ENCODE measurements around the gene SMTN. TPM values are rescaled to one million over a fixed set of nuclear protein-coding genes. Genes with fewer than 3 reads are reported as not detected.
"Not testable (repeated sequence)": the region's sequence is repeated elsewhere in the genome, so short reads cannot be mapped to it uniquely, and the experiment has no call there.

Gene SMTN
- total RNA-seq, 1 donor from 2014 or later = 54.0 TPM

GRCh38 chr22:31095637-31096249 lies 14.6 kb downstream of the SMTN start:
- Mint-ChIP-seq H3K36me3 (peaks cover 6% of the 10 kb centered on the region), H3K27ac (no peak overlapping the region), H3K4me3 (no peak overlapping the region), H3K9me3 (no peaks in the 10 kb centered on the region), H3K27me3 (no peaks in the 10 kb centered on the region), H3K4me1 (ENCODE audit: unreplicated experiment) (no peaks in the 10 kb centered on the region)
- no peak for TF ChIP-seq CTCF (conservative IDR thresholded peaks at IDR 0.05)
- no peak for DNase-seq (ENCODE audit: extremely low spot score, unreplicated experiment)

DNA sequence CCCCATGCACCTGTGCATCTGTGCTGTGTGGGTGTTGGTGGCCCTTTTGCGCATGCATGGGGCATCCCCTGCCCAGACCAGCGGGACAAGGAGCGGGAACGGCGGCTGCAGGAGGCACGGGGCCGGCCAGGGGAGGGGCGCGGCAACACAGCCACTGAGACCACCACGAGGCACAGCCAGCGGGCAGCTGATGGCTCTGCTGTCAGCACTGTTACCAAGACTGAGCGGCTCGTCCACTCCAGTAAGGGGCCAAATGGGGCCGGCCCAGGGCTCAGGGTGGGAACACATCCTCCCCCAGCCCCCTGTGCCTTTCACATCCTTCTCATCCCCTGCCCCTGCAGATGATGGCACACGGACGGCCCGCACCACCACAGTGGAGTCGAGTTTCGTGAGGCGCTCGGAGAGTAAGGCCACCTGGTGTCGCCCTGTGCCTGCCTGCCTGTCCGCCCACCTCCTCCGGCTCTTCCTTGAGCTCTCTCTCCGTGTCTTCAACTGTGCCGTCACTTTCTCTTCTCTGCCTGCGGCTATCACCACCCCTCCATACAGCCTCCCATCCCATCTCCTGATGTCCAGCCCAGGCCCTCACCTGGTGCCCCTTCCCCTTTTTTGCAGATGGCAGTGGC lies 15.7 kb downstream of the SMTN start:
- Mint-ChIP-seq H3K27me3 (no peaks in the 10 kb centered on the region), H3K4me3 (no peak overlapping the region), H3K27ac (no peak overlapping the region), H3K4me1 (ENCODE audit: unreplicated experiment) (no peaks in the 10 kb centered on the region), H3K36me3 (peaks cover 6% of the 10 kb centered on the region), H3K9me3 (no peaks in the 10 kb centered on the region)
- DNase-seq (ENCODE audit: extremely low spot score, unreplicated experiment) = no peak
- no peak for TF ChIP-seq CTCF (conservative IDR thresholded peaks at IDR 0.05)

GRCh38 chr22:31097539-31097938 lies 16.4 kb downstream of the SMTN start:
- not testable (repeated sequence) for H3K9me3 Mint-ChIP-seq; H3K4me1 Mint-ChIP-seq (ENCODE audit: unreplicated experiment); H3K27me3 Mint-ChIP-seq; DNase-seq (ENCODE audit: extremely low spot score, unreplicated experiment); H3K36me3 Mint-ChIP-seq; H3K4me3 Mint-ChIP-seq; H3K27ac Mint-ChIP-seq

DNA sequence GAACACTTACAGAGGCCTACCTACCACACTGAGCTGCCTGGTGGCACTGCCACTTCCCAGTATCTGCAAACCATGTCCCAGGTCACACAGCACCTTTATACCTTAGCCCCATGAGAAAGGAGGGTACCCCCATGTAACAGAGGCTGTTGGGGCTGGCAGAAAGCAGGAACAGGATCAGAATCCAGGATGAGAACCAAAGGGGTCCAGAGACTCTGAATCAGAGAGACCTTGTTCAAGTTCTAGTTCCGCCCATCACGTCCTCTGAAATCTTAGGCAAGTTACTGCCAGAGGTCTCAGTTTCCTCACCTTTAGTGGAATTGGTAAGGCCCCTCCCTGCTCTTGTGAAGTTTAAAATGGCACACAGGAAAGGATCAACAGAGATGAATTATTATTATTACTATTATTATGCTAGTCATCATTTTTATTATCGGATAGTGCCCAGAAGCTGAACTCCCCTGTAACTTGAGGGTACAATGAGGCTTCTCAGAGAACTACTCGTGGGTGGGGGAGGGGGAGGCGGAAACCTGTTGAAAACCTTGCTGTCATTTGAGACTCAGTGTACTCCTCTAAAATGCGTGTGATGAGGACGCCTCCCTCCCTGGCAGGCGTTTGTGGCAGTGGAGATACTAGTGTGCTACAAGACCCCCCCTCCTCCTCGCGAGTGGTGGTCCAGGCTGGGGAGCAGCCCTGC lies 17.0 kb downstream of the SMTN start:
- peaks cover 6% of the 10 kb centered on the region for H3K36me3 Mint-ChIP-seq
- H3K27ac Mint-ChIP-seq = no peak overlapping the region
- no peak for TF ChIP-seq CTCF (conservative IDR thresholded peaks at IDR 0.05)
- H3K9me3 Mint-ChIP-seq = no peaks in the 10 kb centered on the region
- no peak overlapping the region for H3K4me3 Mint-ChIP-seq
- no peak for DNase-seq (ENCODE audit: extremely low spot score, unreplicated experiment)
- H3K27me3 Mint-ChIP-seq = no peaks in the 10 kb centered on the region
- H3K4me1 Mint-ChIP-seq (ENCODE audit: unreplicated experiment) = no peaks in the 10 kb centered on the region

- no peaks in the 10 kb centered on the region for H3K9me3 Mint-ChIP-seq
- H3K27ac Mint-ChIP-seq = no peak overlapping the region
- H3K4me1 Mint-ChIP-seq (ENCODE audit: unreplicated experiment) = no peaks in the 10 kb centered on the region
- no peak for DNase-seq (ENCODE audit: extremely low spot score, unreplicated experiment)
- peaks cover 6% of the 10 kb centered on the region for H3K36me3 Mint-ChIP-seq
- H3K27me3 Mint-ChIP-seq = no peaks in the 10 kb centered on the region
- no peak for TF ChIP-seq CTCF (conservative IDR thresholded peaks at IDR 0.05)
- no peak overlapping the region for H3K4me3 Mint-ChIP-seq
These were observed 17.6 kb downstream of the SMTN start for GRCh38 chr22:31098632-31099110.

- H3K9me3 Mint-ChIP-seq = no peaks in the 10 kb centered on the region
- H3K4me1 Mint-ChIP-seq (ENCODE audit: unreplicated experiment) = no peaks in the 10 kb centered on the region
- H3K36me3 Mint-ChIP-seq = peaks cover 6% of the 10 kb centered on the region
- no peak overlapping the region for H3K27ac Mint-ChIP-seq
- no peak for DNase-seq (ENCODE audit: extremely low spot score, unreplicated experiment)
- TF ChIP-seq CTCF (conservative IDR thresholded peaks at IDR 0.05) = no peak
- H3K4me3 Mint-ChIP-seq = no peak overlapping the region
- H3K27me3 Mint-ChIP-seq = no peaks in the 10 kb centered on the region
These were observed 18.3 kb downstream of the SMTN start for GRCh38 chr22:31099386-31099785.
